Calu3 (cell line): ENCODE measurements around the gene FUCA1. TPM values are rescaled to one million over a fixed set of nuclear protein-coding genes. Genes with fewer than 3 reads are reported as not detected.

ENCODE experiments used
- BruUV-seq: library from RNA; stranded (reverse); fragments of 400-500 nt; replicated peaks from 2 replicates; lab custom pipeline; 2021; lab: Mats Ljungman, UMichigan
- CTCF ChIA-PET: fragments of 300-600 bp; sonication (Branson Sonifier 250); formaldehyde crosslinking; loops from one replicate; lab custom pipeline; 2022; ENCODE audit warnings: antibody characterized with exemption; lab: Charles Lee
- DNase-seq: peaks from one replicate; pipeline ENCODE4 v3.0.0; 2022
- H3K27ac Mint-ChIP-seq: one replicate; pipeline ENCODE4 v1.8.0; 2022; ENCODE audit warnings: mixed read lengths; ENCODE audit not compliant: unreplicated experiment
- H3K27me3 Mint-ChIP-seq: one replicate; pipeline ENCODE4 v1.8.0; 2022; ENCODE audit warnings: mixed read lengths; ENCODE audit not compliant: unreplicated experiment
- H3K36me3 Mint-ChIP-seq: one replicate; pipeline ENCODE4 v1.8.0; 2022; ENCODE audit warnings: mild to moderate bottlenecking, moderate library complexity, mixed read lengths; ENCODE audit not compliant: insufficient read depth, unreplicated experiment
- H3K4me1 Mint-ChIP-seq: one replicate; pipeline ENCODE4 v1.8.0; 2022; ENCODE audit warnings: mild to moderate bottlenecking, low read depth, mixed read lengths; ENCODE audit not compliant: unreplicated experiment
- H3K4me3 Mint-ChIP-seq: one replicate; pipeline ENCODE4 v1.8.0; 2022; ENCODE audit warnings: mild to moderate bottlenecking, low read depth, moderate library complexity, mixed read lengths; ENCODE audit not compliant: unreplicated experiment
- H3K9me3 Mint-ChIP-seq: one replicate; pipeline ENCODE4 v1.8.0; 2022; ENCODE audit warnings: low read depth, mixed read lengths; ENCODE audit not compliant: unreplicated experiment
- intact Hi-C: fragments of 100-400 bp; cut with micrococcal nuclease; formaldehyde crosslinking; loops from one replicate; pipeline ENCODE4 v1.10.0; 2022; ENCODE audit not compliant: unreplicated experiment
- total RNA-seq: library from RNA; stranded (reverse); gene quantifications from 2 replicates; pipeline ENCODE4 v1.2.3, GENCODE V29; 2022
- TF ChIP-seq, protein P1 (sequence below): fragments of 200-600 bp; IDR thresholded peaks from one replicate; pipeline ENCODE4 v1.8.0; 2022; ENCODE audit warnings: antibody characterized with exemption; ENCODE audit not compliant: unreplicated experiment

FUCA1 gene
- total RNA-seq, 1 experiment from 2014 or later = 17.2 TPM

DNA sequence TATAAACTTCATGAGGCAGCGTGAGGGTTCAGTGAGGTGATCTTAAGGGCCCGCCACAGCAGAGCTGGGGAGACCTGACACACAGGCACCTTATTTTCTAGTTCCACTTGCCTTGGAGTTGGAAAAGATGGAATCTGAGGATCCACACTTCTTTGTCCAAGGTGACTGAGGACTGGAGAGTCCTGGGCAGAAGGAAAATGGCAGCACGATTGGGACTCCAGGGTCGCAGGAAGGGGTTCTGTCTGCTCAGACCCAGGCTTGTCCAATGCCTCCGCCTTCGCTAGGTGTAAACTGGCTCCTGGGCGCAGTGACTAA, 68.9 kb downstream of the FUCA1 start:
- intact Hi-C loops = no loop called here
- H3K36me3 Mint-ChIP-seq = peaks cover 70% of the 10 kb centered on the region
- no peak for DNase-seq
- CTCF ChIA-PET = interaction anchor here (0.5 to 1.7 kb wide), 7 partner anchors 8 to 884 kb away, joined by 3 to 5 read pairs (median 4); partner anchors contain the start of gene LYPLA2
- peak overlapping the region; percentile 83 for H3K4me3 Mint-ChIP-seq
- H3K27me3 Mint-ChIP-seq = no peaks in the 10 kb centered on the region
- H3K9me3 Mint-ChIP-seq = no peaks in the 10 kb centered on the region
- H3K4me1 Mint-ChIP-seq = no peaks in the 10 kb centered on the region
- TF ChIP-seq, protein P1, sequence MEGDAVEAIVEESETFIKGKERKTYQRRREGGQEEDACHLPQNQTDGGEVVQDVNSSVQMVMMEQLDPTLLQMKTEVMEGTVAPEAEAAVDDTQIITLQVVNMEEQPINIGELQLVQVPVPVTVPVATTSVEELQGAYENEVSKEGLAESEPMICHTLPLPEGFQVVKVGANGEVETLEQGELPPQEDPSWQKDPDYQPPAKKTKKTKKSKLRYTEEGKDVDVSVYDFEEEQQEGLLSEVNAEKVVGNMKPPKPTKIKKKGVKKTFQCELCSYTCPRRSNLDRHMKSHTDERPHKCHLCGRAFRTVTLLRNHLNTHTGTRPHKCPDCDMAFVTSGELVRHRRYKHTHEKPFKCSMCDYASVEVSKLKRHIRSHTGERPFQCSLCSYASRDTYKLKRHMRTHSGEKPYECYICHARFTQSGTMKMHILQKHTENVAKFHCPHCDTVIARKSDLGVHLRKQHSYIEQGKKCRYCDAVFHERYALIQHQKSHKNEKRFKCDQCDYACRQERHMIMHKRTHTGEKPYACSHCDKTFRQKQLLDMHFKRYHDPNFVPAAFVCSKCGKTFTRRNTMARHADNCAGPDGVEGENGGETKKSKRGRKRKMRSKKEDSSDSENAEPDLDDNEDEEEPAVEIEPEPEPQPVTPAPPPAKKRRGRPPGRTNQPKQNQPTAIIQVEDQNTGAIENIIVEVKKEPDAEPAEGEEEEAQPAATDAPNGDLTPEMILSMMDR = no peak
- peak overlapping the region; percentile 93 for H3K27ac Mint-ChIP-seq
- BruUV-seq = no TSS peak

DNA sequence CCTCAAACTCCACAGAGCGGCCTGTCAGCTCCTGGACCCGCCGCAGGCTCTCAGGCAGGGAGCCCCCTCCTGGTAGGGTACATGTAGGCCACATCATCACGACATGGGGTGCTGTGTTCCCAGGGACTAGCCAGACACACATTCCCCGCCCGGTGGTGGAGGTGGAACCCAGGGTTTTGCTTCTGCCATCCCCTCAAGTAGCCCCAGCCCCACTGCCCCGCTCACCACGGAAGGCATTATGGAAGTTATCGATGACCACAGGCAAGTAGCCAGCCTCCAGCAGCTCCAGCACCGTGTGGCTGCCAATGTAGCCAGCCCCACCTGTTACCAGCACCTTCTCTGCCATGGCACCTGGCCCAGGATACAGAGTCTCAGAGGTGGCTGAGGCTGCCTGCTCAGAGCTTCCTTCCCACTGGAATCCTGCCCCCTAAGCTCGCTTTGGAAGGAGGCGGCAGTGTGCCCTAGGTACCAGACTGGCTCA, 69.4 kb downstream of the FUCA1 start:
- no peak for DNase-seq
- Mint-ChIP-seq H3K4me1 (no peaks in the 10 kb centered on the region), H3K4me3 (peak overlapping the region; percentile 83), H3K9me3 (no peaks in the 10 kb centered on the region), H3K27ac (peak overlapping the region; percentile 93), H3K36me3 (peaks cover 75% of the 10 kb centered on the region), H3K27me3 (no peaks in the 10 kb centered on the region)
- intact Hi-C loops = no loop called here
- BruUV-seq = no TSS peak
- TF ChIP-seq, protein P1 = no peak
- CTCF ChIA-PET = interaction anchor here (1.7 kb wide), 1 partner anchor 118 kb away, joined by 5 read pairs; no protein-coding TSS in a partner anchor

DNA sequence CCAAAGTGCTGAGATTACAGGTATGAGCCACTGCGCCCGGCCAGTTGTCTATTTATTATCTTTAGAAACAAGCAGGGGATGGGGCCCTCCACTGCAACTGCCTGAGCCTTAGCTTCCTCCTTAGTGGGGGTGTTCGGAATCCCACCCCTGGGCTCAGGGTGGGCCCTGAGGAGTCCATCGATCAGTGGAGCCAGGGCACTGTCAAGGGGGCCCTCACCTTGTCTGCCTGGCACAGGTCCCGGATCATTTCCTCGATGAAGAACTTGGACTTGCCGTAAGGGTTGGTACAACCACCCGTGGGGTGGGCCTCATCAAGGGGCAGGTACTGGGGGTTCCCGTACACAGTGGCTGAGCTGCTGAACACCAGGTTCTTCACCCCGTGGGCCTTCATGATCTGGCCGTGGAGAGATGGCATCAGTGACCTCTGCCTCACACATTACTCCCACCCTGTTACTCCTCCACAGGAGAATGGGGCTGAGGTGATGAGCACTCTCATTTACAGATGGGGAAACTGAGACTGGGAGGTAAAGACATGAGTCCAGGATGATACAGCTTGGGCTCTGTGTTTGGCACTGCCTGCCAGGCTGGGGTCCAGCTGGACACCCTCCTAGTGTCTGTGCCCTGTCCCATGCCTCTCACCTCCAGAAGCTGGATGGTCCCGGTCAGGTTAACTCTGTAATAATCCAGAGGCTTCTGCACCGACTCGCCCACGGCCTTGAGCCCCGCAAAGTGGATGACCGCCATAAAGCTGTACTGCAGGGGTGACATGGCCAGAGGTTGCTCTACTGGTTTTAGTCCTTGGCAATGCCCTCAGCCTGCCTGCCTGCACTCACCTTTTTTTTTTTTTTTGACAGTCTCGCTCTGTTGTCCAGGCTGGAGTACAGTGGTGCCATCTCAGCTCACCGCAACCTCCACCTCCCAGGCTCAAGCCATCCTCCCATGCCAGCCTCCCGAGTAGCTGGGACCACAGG, 70.3 kb downstream of the FUCA1 start:
- DNase-seq = no peak
- Mint-ChIP-seq H3K27ac (no peak overlapping the region), H3K36me3 (peaks cover 84% of the 10 kb centered on the region), H3K4me1 (no peaks in the 10 kb centered on the region), H3K27me3 (no peaks in the 10 kb centered on the region), H3K9me3 (no peaks in the 10 kb centered on the region), H3K4me3 (no peak overlapping the region)
- intact Hi-C loops = no loop called here
- TF ChIP-seq, protein P1 = no peak
- CTCF ChIA-PET = interaction anchor here (1.7 kb wide), 1 partner anchor 119 kb away, joined by 5 read pairs; no protein-coding TSS in a partner anchor
- no TSS peak for BruUV-seq

DNA sequence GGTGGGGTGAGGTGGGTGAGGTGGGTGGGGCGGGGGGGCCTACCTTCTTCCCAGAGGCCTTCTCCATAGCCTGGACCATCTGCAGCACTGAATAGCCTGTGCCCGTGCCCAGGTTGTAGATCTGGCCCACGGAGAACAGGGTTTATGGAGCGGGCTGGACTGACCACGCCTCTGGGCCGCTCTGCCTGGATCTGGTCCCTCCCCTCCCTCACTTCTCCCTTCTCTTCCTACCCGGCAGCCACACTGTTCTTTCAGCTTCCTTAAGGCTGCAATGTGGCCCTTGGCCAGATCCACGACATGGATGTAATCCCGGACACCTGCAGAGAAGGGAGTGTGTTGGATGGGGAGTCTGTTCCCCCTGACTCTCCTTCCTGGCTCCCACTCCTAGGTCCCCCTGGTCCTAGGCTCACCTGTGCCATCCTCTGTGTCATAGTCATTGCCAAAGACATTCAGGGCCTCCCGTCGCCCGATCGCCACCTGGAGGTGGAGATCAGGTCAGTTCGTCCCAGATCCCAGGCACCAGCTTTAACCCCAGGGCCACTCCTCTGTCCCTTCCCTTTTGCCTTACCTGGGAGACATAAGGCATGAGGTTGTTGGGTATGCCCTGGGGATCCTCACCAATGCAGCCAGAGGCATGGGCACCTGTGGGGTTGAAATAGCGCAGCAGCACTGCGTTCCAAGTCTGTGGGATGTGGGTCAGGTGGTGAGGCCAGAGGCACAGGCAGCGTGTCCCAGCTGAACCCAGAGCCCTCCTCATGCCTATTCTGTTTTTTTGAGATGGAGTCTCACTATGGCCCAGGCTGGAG, 71.4 kb downstream of the FUCA1 start:
- TF ChIP-seq, protein P1 = no peak
- no peak for DNase-seq
- Mint-ChIP-seq H3K27me3 (no peaks in the 10 kb centered on the region), H3K4me1 (peaks cover 3% of the 10 kb centered on the region), H3K9me3 (no peaks in the 10 kb centered on the region), H3K36me3 (peaks cover 95% of the 10 kb centered on the region), H3K27ac (peak overlapping the region; percentile 52), H3K4me3 (no peak overlapping the region)
- BruUV-seq = no TSS peak
- intact Hi-C loops = no loop called here
- CTCF ChIA-PET = no interaction called here
